ENCODE measurements around the gene PLAAT4. TPM values are rescaled to one million over a fixed set of nuclear protein-coding genes. Genes with fewer than 3 reads are reported as not detected.
A peak's percentile ranks its signal among the peaks of the same experiment; 100 is the strongest.

The PLAAT4 gene
- total and polyA plus RNA-seq, 2 experiments from 2014 or later, result not detected

GRCh38 chr11:63510360-63511047 is 26.1 kb upstream of the PLAAT4 start:
- Histone ChIP-seq H3K27me3 (no peaks in the 10 kb centered on the region), H3K9me3 (ENCODE audit: low read depth) (no peaks in the 10 kb centered on the region), H3K27ac (no peak overlapping the region), H3K4me3 (no peak overlapping the region), H3K36me3 (no peaks in the 10 kb centered on the region), H3K4me1 (ENCODE audit: low read depth) (no peaks in the 10 kb centered on the region)
- peak in 1 of 2 donors; percentile 83 for DNase-seq (ENCODE audit: low read depth in 1 of 2, low spot score in 1 of 2)
- peak; percentile 14 for TF ChIP-seq CTCF (IDR thresholded peaks at IDR 0.05; ENCODE audit: low read depth, low read length)

GRCh38 chr11:63511048-63511748 is 25.4 kb upstream of the PLAAT4 start:
- H3K27ac ChIP-seq, result no peak overlapping the region
- no peak for DNase-seq (ENCODE audit: low read depth in 1 of 2, low spot score in 1 of 2)
- TF ChIP-seq CTCF (IDR thresholded peaks at IDR 0.05; ENCODE audit: low read depth, low read length), result no peak

GRCh38 chr11:63512816-63513215 is 23.8 kb upstream of the PLAAT4 start:
- TF ChIP-seq CTCF (IDR thresholded peaks at IDR 0.05; ENCODE audit: low read depth, low read length), result no peak
- no peak for DNase-seq (ENCODE audit: low read depth in 1 of 2, low spot score in 1 of 2)
- H3K27me3 ChIP-seq, result no peaks in the 10 kb centered on the region
- no peaks in the 10 kb centered on the region for H3K4me1 ChIP-seq (ENCODE audit: low read depth)
- H3K9me3 ChIP-seq (ENCODE audit: low read depth), result no peaks in the 10 kb centered on the region
- H3K36me3 ChIP-seq, result no peaks in the 10 kb centered on the region
- H3K4me3 ChIP-seq, result no peak overlapping the region
- H3K27ac ChIP-seq, result no peak overlapping the region

More at GRCh38 chr11:63511048-63511748, 25.4 kb upstream of the PLAAT4 start:
- Histone ChIP-seq H3K4me3 (no peak overlapping the region), H3K27me3 (no peaks in the 10 kb centered on the region), H3K9me3 (ENCODE audit: low read depth) (no peaks in the 10 kb centered on the region), H3K36me3 (no peaks in the 10 kb centered on the region), H3K4me1 (ENCODE audit: low read depth) (no peaks in the 10 kb centered on the region)

GRCh38 chr11:63516109-63516508 is 20.5 kb upstream of the PLAAT4 start:
- Histone ChIP-seq H3K27me3 (no peaks in the 10 kb centered on the region), H3K4me3 (no peak overlapping the region), H3K27ac (no peak overlapping the region), H3K9me3 (ENCODE audit: low read depth) (no peaks in the 10 kb centered on the region), H3K36me3 (no peaks in the 10 kb centered on the region), H3K4me1 (ENCODE audit: low read depth) (no peaks in the 10 kb centered on the region)
- no peak for TF ChIP-seq CTCF (IDR thresholded peaks at IDR 0.05; ENCODE audit: low read depth, low read length)
- no peak for DNase-seq (ENCODE audit: low read depth in 1 of 2, low spot score in 1 of 2)

GRCh38 chr11:63517156-63517555 is 19.5 kb upstream of the PLAAT4 start:
- no peak for DNase-seq (ENCODE audit: low read depth in 1 of 2, low spot score in 1 of 2)
- H3K36me3 ChIP-seq, result no peaks in the 10 kb centered on the region
- no peak for TF ChIP-seq CTCF (IDR thresholded peaks at IDR 0.05; ENCODE audit: low read depth, low read length)
- no peak overlapping the region for H3K4me3 ChIP-seq
- no peak overlapping the region for H3K27ac ChIP-seq
- H3K4me1 ChIP-seq (ENCODE audit: low read depth), result no peaks in the 10 kb centered on the region
- no peaks in the 10 kb centered on the region for H3K9me3 ChIP-seq (ENCODE audit: low read depth)
- H3K27me3 ChIP-seq, result no peaks in the 10 kb centered on the region
